Endothelial cell of umbilical vein (primary cell): ENCODE measurements around the gene LRRK1. TPM values are rescaled to one million over a fixed set of nuclear protein-coding genes. Genes with fewer than 3 reads are reported as not detected.

ENCODE experiments used
- BruUV-seq: library from RNA; stranded (reverse); fragments of 400-500 nt; replicated peaks from 2 replicates; lab custom pipeline; 2021; lab: Mats Ljungman, UMichigan
- CTCF ChIA-PET: fragments of 300-600, 350-600 bp; sonication (Branson Sonifier 250); formaldehyde crosslinking; loops from one replicate; lab custom pipeline; 2021; ENCODE audit warnings: antibody characterized with exemption, inconsistent platforms; lab: Charles Lee
- POLR2A ChIA-PET: fragments of 300-600, 350-600 bp; sonication (Branson Sonifier 250); formaldehyde crosslinking; loops from one replicate; lab custom pipeline; 2021; ENCODE audit warnings: antibody characterized with exemption, inconsistent platforms; lab: Charles Lee
- DNase-seq: peaks from one replicate; pipeline ENCODE4 v3.0.0-alpha.2; 2011; ENCODE audit warnings: low read depth, low spot score
- FAIRE-seq: peaks from 2 replicates; lab custom pipeline; 2011; peaks lifted over from hg19 to GRCh38; lab: Jason Lieb, UNC
- H2AFZ ChIP-seq: 2 replicates; pipeline ENCODE4 v1.6.0; 2012; ENCODE audit warnings: low read depth, low read length, control low read depth, inconsistent platforms
- H3K27ac ChIP-seq: 2 replicates; pipeline ENCODE4 v1.5.1; 2011; ENCODE audit warnings: low read depth, mild to moderate bottlenecking, control low read depth, low read length, moderate library complexity; ENCODE audit not compliant: insufficient read depth
- H3K27me3 ChIP-seq, 2 experiments: 2 replicates each; pipeline versions ENCODE4 v1.6.0 to v1.6.1; 2011; ENCODE audit warnings: low read length in 2 of 2, mixed read lengths in 1 of 2; ENCODE audit not compliant: control insufficient read depth in 2 of 2, insufficient read depth in 2 of 2
- H3K36me3 ChIP-seq, 2 experiments: 2 replicates in 1 of 2; 3 replicates in 1 of 2; pipeline ENCODE4 v1.5.1; 2011; ENCODE audit warnings: low read length in 2 of 2, mild to moderate bottlenecking in 1 of 2, moderate library complexity in 1 of 2; ENCODE audit not compliant: control insufficient read depth in 2 of 2, insufficient read depth in 2 of 2; ENCODE audit errors: extremely low read depth in 1 of 2
- H3K4me1 ChIP-seq: 3 replicates; pipeline ENCODE4 v1.5.1; 2011; ENCODE audit warnings: mild to moderate bottlenecking, low read length; ENCODE audit not compliant: control insufficient read depth, insufficient read depth; ENCODE audit errors: extremely low read depth
- H3K4me2 ChIP-seq: 2 replicates; pipeline ENCODE4 v1.6.1; 2011; ENCODE audit warnings: low read length, control low read depth, mixed read lengths; ENCODE audit not compliant: insufficient read depth
- H3K4me3 ChIP-seq, 3 experiments: fragments of 200-600 bp in 1 of 3; sonication (generic), shearing (Covaris generic) in 1 of 3; replicated peaks in 1 of 3; 2 replicates each; pipeline ENCODE4 v1.5.1; 2011 to 2016; ENCODE audit warnings: control low read depth in 3 of 3, low read length in 3 of 3, mild to moderate bottlenecking in 2 of 3, inconsistent platforms in 1 of 3, low read depth in 1 of 3, moderate library complexity in 1 of 3; ENCODE audit not compliant: insufficient read depth in 1 of 3
- H3K79me2 ChIP-seq: 2 replicates; pipeline ENCODE4 v1.6.0; 2012; ENCODE audit warnings: low read length, inconsistent platforms; ENCODE audit not compliant: control insufficient read depth, insufficient read depth
- H3K9ac ChIP-seq: replicated peaks from 2 replicates; pipeline ENCODE3; 2011; ENCODE audit warnings: low read length, control low read depth; ENCODE audit not compliant: insufficient read depth; ENCODE audit errors: extremely low read depth
- H3K9me1 ChIP-seq: replicated peaks from 3 replicates; pipeline ENCODE4 v1.6.0; 2011; ENCODE audit warnings: mild to moderate bottlenecking, low read length; ENCODE audit not compliant: control insufficient read depth, insufficient read depth; ENCODE audit errors: extremely low read depth
- H3K9me3 ChIP-seq: replicated peaks from 2 replicates; pipeline ENCODE4 v1.5.1; 2012; ENCODE audit warnings: low read length, inconsistent platforms; ENCODE audit not compliant: control insufficient read depth, insufficient read depth
- H4K20me1 ChIP-seq: replicated peaks from 2 replicates; pipeline ENCODE3; 2011; ENCODE audit warnings: mild to moderate bottlenecking, low read length; ENCODE audit not compliant: control insufficient read depth, insufficient read depth; ENCODE audit errors: extremely low read depth
- EZH2 ChIP-seq: IDR thresholded peaks from 2 replicates; pipeline ENCODE4 v1.6.1; 2012; ENCODE audit warnings: borderline replicate concordance, low read depth, mild to moderate bottlenecking, moderate library complexity, low read length, inconsistent platforms; ENCODE audit not compliant: severe bottlenecking
- FOS ChIP-seq: IDR thresholded peaks from 2 replicates; pipeline ENCODE4 v1.6.1; 2011; ENCODE audit warnings: mild to moderate bottlenecking, low read length, moderate library complexity, borderline replicate concordance; ENCODE audit not compliant: insufficient read depth
- GATA2 ChIP-seq: IDR thresholded peaks from 2 replicates; pipeline ENCODE4 v1.7.0; 2011; ENCODE audit warnings: low read depth, mild to moderate bottlenecking, moderate library complexity, mixed read lengths, low read length; ENCODE audit not compliant: insufficient read length, insufficient read depth
- JUN ChIP-seq: IDR thresholded peaks from 2 replicates; pipeline ENCODE4 v1.6.1; 2011; ENCODE audit warnings: borderline replicate concordance, low read depth; ENCODE audit not compliant: insufficient read length, insufficient read depth
- MYC ChIP-seq: IDR thresholded peaks from one replicate; pipeline ENCODE4 v1.6.1; 2011; ENCODE audit warnings: mild to moderate bottlenecking, low read depth, low read length
- POLR2A ChIP-seq: IDR thresholded peaks from 2 replicates; pipeline ENCODE4 v1.6.1; 2012; ENCODE audit warnings: low read depth, mild to moderate bottlenecking, control low read depth, low read length
- POLR2AphosphoS5 ChIP-seq: IDR thresholded peaks from 2 replicates; pipeline ENCODE4 v1.6.1; 2012; ENCODE audit warnings: low read depth, mild to moderate bottlenecking, control low read depth, low read length, moderate library complexity; ENCODE audit not compliant: insufficient read depth
- dilution Hi-C: fragments of 300-500 bp; cut with MboI; formaldehyde crosslinking; loops from one replicate; pipeline ENCODE4 v1.15.0; 2019; ENCODE audit warnings: low sequenced_read_pairs; ENCODE audit not compliant: extremely low pct_ligation_motif_present
- intact Hi-C: fragments of 100-400 bp; cut with micrococcal nuclease; formaldehyde crosslinking; loops from one replicate; pipeline ENCODE4 v1.10.0; 2022
- polyA plus RNA-seq, 4 experiments: library from polyadenylated mRNA; depleted of rRNA in 3 of 4; stranded (reverse) in 3 of 4; unstranded in 1 of 4; fragments of >200 nt; gene quantifications; 2 replicates each; pipeline versions ENCODE4 v1.2.1 to v1.2.3, GENCODE V29; 2011 to 2012; ENCODE audit warnings: missing spikeins in 1 of 4
- total RNA-seq: library from RNA; stranded (reverse); gene quantifications from 2 replicates; pipeline ENCODE4 v1.2.3, GENCODE V29; 2021
- TF ChIP-seq, protein P1 (sequence below), 2 donors: IDR thresholded peaks; 1 replicate in 1 of 2; 2 replicates in 1 of 2; pipeline ENCODE4 v1.5.1; 2011; ENCODE audit warnings: low read length in 2 of 2, mild to moderate bottlenecking in 2 of 2, moderate library complexity in 2 of 2, control low read depth in 1 of 2, inconsistent platforms in 1 of 2, low read depth in 1 of 2; ENCODE audit not compliant: insufficient read depth in 1 of 2; ENCODE audit errors: extremely low read depth in 1 of 2
- TF ChIP-seq, protein P2 (sequence below): IDR thresholded peaks from 2 replicates; pipeline ENCODE4 v1.6.1; 2011; ENCODE audit not compliant: insufficient read depth, insufficient read length

Gene LRRK1
- total and polyA plus RNA-seq, 2 donors (not counting 3 experiments of a cell fraction or from before 2014, with no cell fraction given), result 11.0 to 22.1 TPM

DNA sequence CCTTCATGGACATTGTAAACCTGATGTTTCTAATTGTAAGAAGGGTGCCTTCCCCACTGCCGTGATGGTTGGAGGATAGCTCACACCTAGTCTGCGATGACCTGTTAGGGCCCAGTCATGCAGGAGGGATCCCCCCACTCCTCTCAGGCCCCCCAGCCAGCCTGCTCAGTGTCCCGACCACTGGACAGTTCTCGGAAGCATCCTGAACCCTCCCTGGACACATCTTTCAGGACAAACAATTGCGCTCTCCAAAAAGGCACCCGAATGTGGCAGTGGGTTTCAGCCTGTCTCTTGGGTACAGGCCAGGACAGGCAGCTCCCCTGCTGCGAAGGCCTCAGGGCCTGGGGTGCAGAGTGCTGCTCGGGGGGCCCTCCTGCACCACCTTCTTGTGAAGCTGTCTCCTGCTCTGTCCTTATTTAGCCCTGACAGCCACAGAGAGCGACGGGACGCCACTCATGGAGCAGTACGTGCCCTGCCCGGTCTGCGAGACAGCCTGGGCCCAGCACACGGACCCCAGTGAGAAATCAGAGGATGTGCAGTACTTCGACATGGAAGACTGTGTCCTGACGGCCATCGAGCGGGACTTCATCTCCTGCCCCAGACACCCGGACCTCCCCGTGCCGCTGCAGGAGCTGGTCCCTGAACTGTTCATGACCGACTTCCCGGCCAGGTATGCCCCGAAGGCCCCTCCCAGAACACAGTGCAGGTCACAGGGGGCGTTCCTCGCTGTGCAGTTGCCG is 132.3 kb downstream of the LRRK1 start:
- FAIRE-seq (no peak), DNase-seq (no peak)
- Histone ChIP-seq H3K9me3 (no peaks in the 10 kb centered on the region), H3K79me2 (no peaks in the 10 kb centered on the region), H3K36me3 (peaks cover 0 to 19% of the 10 kb centered on the region in 2 experiments), H3K27ac (no peak overlapping the region), H4K20me1 (no peaks in the 10 kb centered on the region), H2AFZ (no peak overlapping the region), H3K4me1 (no peaks in the 10 kb centered on the region), H3K4me3 (no peak overlapping the region), H3K9me1 (no peaks in the 10 kb centered on the region), H3K9ac (no peak overlapping the region), H3K4me2 (no peak overlapping the region), H3K27me3 (no peaks in the 10 kb centered on the region)
- POLR2A ChIA-PET, result no interaction called here
- TF ChIP-seq JUN (no peak), GATA2 (no peak), EZH2 (no peak), POLR2A (no peak), POLR2AphosphoS5 (no peak), MYC (no peak), FOS (no peak)
- TF ChIP-seq, protein P1, sequence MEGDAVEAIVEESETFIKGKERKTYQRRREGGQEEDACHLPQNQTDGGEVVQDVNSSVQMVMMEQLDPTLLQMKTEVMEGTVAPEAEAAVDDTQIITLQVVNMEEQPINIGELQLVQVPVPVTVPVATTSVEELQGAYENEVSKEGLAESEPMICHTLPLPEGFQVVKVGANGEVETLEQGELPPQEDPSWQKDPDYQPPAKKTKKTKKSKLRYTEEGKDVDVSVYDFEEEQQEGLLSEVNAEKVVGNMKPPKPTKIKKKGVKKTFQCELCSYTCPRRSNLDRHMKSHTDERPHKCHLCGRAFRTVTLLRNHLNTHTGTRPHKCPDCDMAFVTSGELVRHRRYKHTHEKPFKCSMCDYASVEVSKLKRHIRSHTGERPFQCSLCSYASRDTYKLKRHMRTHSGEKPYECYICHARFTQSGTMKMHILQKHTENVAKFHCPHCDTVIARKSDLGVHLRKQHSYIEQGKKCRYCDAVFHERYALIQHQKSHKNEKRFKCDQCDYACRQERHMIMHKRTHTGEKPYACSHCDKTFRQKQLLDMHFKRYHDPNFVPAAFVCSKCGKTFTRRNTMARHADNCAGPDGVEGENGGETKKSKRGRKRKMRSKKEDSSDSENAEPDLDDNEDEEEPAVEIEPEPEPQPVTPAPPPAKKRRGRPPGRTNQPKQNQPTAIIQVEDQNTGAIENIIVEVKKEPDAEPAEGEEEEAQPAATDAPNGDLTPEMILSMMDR (IDR thresholded peaks at IDR 0.05; ENCODE audit: extremely low read depth in 1 of 2, insufficient read depth in 1 of 2, low read depth in 1 of 2, low read length in 2 of 2), result no peak
- TF ChIP-seq, protein P2, sequence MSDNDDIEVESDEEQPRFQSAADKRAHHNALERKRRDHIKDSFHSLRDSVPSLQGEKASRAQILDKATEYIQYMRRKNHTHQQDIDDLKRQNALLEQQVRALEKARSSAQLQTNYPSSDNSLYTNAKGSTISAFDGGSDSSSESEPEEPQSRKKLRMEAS, result no peak
- intact Hi-C loops, result no loop called here
- CTCF ChIA-PET, result interaction anchor here (1.4 kb wide), 1 partner anchor 44 kb away, joined by 3 read pairs; no protein-coding TSS in a partner anchor
- dilution Hi-C loops, result no loop called here
- BruUV-seq, result no TSS peak
